ENCODE results near the gene PIEZO2.
A peak's percentile ranks its signal among the peaks of the same experiment; 100 is the strongest.

GRCh38 chr18:11147962-11148679 is 1.2 kb downstream of the PIEZO2 start:
- TF ChIP-seq, protein P1, sequence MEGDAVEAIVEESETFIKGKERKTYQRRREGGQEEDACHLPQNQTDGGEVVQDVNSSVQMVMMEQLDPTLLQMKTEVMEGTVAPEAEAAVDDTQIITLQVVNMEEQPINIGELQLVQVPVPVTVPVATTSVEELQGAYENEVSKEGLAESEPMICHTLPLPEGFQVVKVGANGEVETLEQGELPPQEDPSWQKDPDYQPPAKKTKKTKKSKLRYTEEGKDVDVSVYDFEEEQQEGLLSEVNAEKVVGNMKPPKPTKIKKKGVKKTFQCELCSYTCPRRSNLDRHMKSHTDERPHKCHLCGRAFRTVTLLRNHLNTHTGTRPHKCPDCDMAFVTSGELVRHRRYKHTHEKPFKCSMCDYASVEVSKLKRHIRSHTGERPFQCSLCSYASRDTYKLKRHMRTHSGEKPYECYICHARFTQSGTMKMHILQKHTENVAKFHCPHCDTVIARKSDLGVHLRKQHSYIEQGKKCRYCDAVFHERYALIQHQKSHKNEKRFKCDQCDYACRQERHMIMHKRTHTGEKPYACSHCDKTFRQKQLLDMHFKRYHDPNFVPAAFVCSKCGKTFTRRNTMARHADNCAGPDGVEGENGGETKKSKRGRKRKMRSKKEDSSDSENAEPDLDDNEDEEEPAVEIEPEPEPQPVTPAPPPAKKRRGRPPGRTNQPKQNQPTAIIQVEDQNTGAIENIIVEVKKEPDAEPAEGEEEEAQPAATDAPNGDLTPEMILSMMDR (IDR thresholded peaks at IDR 0.05; ENCODE audit: poor library complexity, severe bottlenecking), result no peak
- TF ChIP-seq MXI1 (conservative IDR thresholded peaks at IDR 0.05; ENCODE audit: poor library complexity, severe bottlenecking) (no peak), TAF1 (IDR thresholded peaks at IDR 0.05; ENCODE audit: low read depth) (no peak), EZH2 (IDR thresholded peaks at IDR 0.05; ENCODE audit: borderline replicate concordance, insufficient read depth, low read length, poor library complexity, severe bottlenecking) (peak; percentile 11), EP300 (conservative IDR thresholded peaks at IDR 0.05; ENCODE audit: poor library complexity, severe bottlenecking) (no peak), REST (IDR thresholded peaks at IDR 0.05; ENCODE audit: borderline replicate concordance) (no peak), POLR2AphosphoS5 (IDR thresholded peaks at IDR 0.05) (no peak), SMC3 (conservative IDR thresholded peaks at IDR 0.05; ENCODE audit: poor library complexity) (no peak), RAD21 (conservative IDR thresholded peaks at IDR 0.05) (no peak)
